Glutamatergic neuron (in vitro differentiated cells): ENCODE results near the gene FNIP2. TPM values are rescaled to one million over a fixed set of nuclear protein-coding genes. Genes with fewer than 3 reads are reported as not detected.

Experiments
- DNase-seq: peaks from one replicate; pipeline ENCODE4 v3.0.0; 2022
- H3K27ac Mint-ChIP-seq: one replicate; pipeline ENCODE4 v1.8.0; 2020; ENCODE audit warnings: mild to moderate bottlenecking, mixed read lengths, inconsistent platforms; ENCODE audit not compliant: unreplicated experiment
- H3K27me3 Mint-ChIP-seq: one replicate; pipeline ENCODE4 v1.8.0; 2020; ENCODE audit warnings: mild to moderate bottlenecking, moderate library complexity, mixed read lengths, inconsistent platforms; ENCODE audit not compliant: unreplicated experiment
- H3K36me3 Mint-ChIP-seq: one replicate; pipeline ENCODE4 v1.8.0; 2020; ENCODE audit warnings: mild to moderate bottlenecking, mixed read lengths, inconsistent platforms; ENCODE audit not compliant: unreplicated experiment
- H3K4me1 Mint-ChIP-seq: one replicate; pipeline ENCODE4 v1.8.0; 2020; ENCODE audit warnings: mild to moderate bottlenecking, low read depth, mixed read lengths, inconsistent platforms; ENCODE audit not compliant: unreplicated experiment
- H3K4me3 Mint-ChIP-seq: one replicate; pipeline ENCODE4 v1.8.0; 2020; ENCODE audit warnings: mild to moderate bottlenecking, mixed read lengths, inconsistent platforms; ENCODE audit not compliant: unreplicated experiment
- H3K9me3 Mint-ChIP-seq: one replicate; pipeline ENCODE4 v1.8.0; 2020; ENCODE audit warnings: mild to moderate bottlenecking, moderate library complexity, mixed read lengths, inconsistent platforms; ENCODE audit not compliant: unreplicated experiment
- CTCF ChIP-seq: fragments of 200-600 bp; sonication (generic); IDR thresholded peaks from one replicate; pipeline ENCODE4 v1.5.0; 2021; ENCODE audit not compliant: partially characterized antibody, unreplicated experiment
- total RNA-seq: library from RNA; stranded (reverse); fragmentation: NEBNext Ultra II Directional; extraction: Animal tissue kit (Norgen Biotek cat#: 25700); gene quantifications from one replicate; pipeline ENCODE4 v1.2.1, GENCODE V29; 2021; ENCODE audit not compliant: unreplicated experiment

The FNIP2 gene
- total RNA-seq, 1 donor from 2014 or later, result 53.2 TPM

GRCh38 chr4:158847535-158847934, 78.7 kb downstream of the FNIP2 start:
- Mint-ChIP-seq H3K27ac (no peak overlapping the region), H3K27me3 (peaks cover 3% of the 10 kb centered on the region), H3K9me3 (peaks cover 5% of the 10 kb centered on the region), H3K36me3 (peaks cover 5% of the 10 kb centered on the region), H3K4me1 (peaks cover 23% of the 10 kb centered on the region), H3K4me3 (no peak overlapping the region)
- no peak for TF ChIP-seq CTCF
- no peak for DNase-seq

GRCh38 chr4:158849681-158850080, 80.9 kb downstream of the FNIP2 start:
- Mint-ChIP-seq H3K4me1 (peaks cover 23% of the 10 kb centered on the region), H3K36me3 (no peaks in the 10 kb centered on the region), H3K4me3 (no peak overlapping the region), H3K9me3 (peaks cover 5% of the 10 kb centered on the region), H3K27me3 (no peaks in the 10 kb centered on the region), H3K27ac (no peak overlapping the region)
- no peak for TF ChIP-seq CTCF
- DNase-seq, result no peak

GRCh38 chr4:158850371-158850770, 81.5 kb downstream of the FNIP2 start:
- Mint-ChIP-seq H3K36me3 (no peaks in the 10 kb centered on the region), H3K4me3 (no peak overlapping the region), H3K4me1 (peaks cover 23% of the 10 kb centered on the region), H3K27ac (no peak overlapping the region), H3K9me3 (peaks cover 5% of the 10 kb centered on the region), H3K27me3 (no peaks in the 10 kb centered on the region)
- no peak for TF ChIP-seq CTCF
- no peak for DNase-seq

- DNase-seq, result no peak
- Mint-ChIP-seq H3K27ac (no peak overlapping the region), H3K36me3 (no peaks in the 10 kb centered on the region), H3K4me1 (peaks cover 23% of the 10 kb centered on the region), H3K9me3 (peaks cover 5% of the 10 kb centered on the region), H3K27me3 (peaks cover 2% of the 10 kb centered on the region), H3K4me3 (no peak overlapping the region)
- peak; percentile 86 for TF ChIP-seq CTCF
Observed at GRCh38 chr4:158850800-158851644, 82.2 kb downstream of the FNIP2 start.

GRCh38 chr4:158854236-158854635, 85.4 kb downstream of the FNIP2 start:
- H3K36me3 Mint-ChIP-seq, result no peaks in the 10 kb centered on the region
- no peak overlapping the region for H3K27ac Mint-ChIP-seq
- H3K9me3 Mint-ChIP-seq, result peaks cover 2% of the 10 kb centered on the region
- TF ChIP-seq CTCF, result no peak
- H3K27me3 Mint-ChIP-seq, result peaks cover 2% of the 10 kb centered on the region
- no peak for DNase-seq
- H3K4me1 Mint-ChIP-seq, result peaks cover 13% of the 10 kb centered on the region
- H3K4me3 Mint-ChIP-seq, result no peak overlapping the region
